Upper lobe of left lung (tissue), 6 donors: Measurements from ENCODE around the gene LARP4B. TPM values are rescaled to one million over a fixed set of nuclear protein-coding genes. Genes with fewer than 3 reads are reported as not detected.

ENCODE experiments used
- ATAC-seq, 2 donors: fragments of 200-7000 bp; cut with Tn5 transposase; one replicate each; pipeline ENCODE4 v1.9.1; 2022; ENCODE audit warnings: mild to moderate bottlenecking in 2 of 2, moderate library complexity in 2 of 2; ENCODE audit not compliant: low FRiP score in 2 of 2
- DNase-seq, 2 donors: peaks; one replicate each; pipeline ENCODE4 v3.0.0-alpha.2; 2019 to 2020
- H3K27ac ChIP-seq, 4 donors: fragments of 200-600 bp; sonication (generic); one replicate each; pipeline ENCODE4 v1.5.1; 2016 to 2019
- H3K27me3 ChIP-seq, 4 donors: fragments of 200-600 bp; sonication (generic); one replicate each; pipeline ENCODE4 v1.5.1; 2017 to 2019
- H3K36me3 ChIP-seq, 4 donors: fragments of 200-600 bp; sonication (generic); one replicate each; pipeline ENCODE4 v1.5.1; 2016 to 2019
- H3K4me1 ChIP-seq, 4 donors: fragments of 200-600 bp; sonication (generic); one replicate each; pipeline ENCODE4 v1.5.1; 2018 to 2019
- H3K4me3 ChIP-seq, 4 donors: fragments of 200-600 bp; sonication (generic); one replicate each; pipeline ENCODE4 v1.5.1; 2017 to 2019; ENCODE audit warnings: mild to moderate bottlenecking in 2 of 4, moderate library complexity in 1 of 4
- H3K9me3 ChIP-seq, 4 donors: fragments of 200-600 bp; sonication (generic); one replicate each; pipeline ENCODE4 v1.5.1; 2018 to 2019
- EP300 ChIP-seq, 4 donors: sonication (generic); formaldehyde crosslinking; IDR thresholded peaks; one replicate each; pipeline ENCODE4 v1.5.1; 2017; ENCODE audit warnings: antibody characterized with exemption in 4 of 4, control low read depth in 2 of 4
- POLR2A ChIP-seq, 4 donors: fragments of 450-650 bp; IDR thresholded peaks; one replicate each; pipeline ENCODE4 v1.5.1; 2016 to 2017; ENCODE audit warnings: antibody characterized with exemption in 4 of 4, mild to moderate bottlenecking in 2 of 4
- POLR2AphosphoS5 ChIP-seq, 2 donors: sonication (generic); formaldehyde crosslinking; IDR thresholded peaks; one replicate each; pipeline ENCODE4 v1.5.1; 2017; ENCODE audit warnings: antibody characterized with exemption in 2 of 2
- whole genome bisulfite sequencing, 2 donors: methylation state at CpG; one replicate each; pipeline ENCODE4 v1.1.5; 2017 to 2018; 5-methylcytosine and 5-hydroxymethylcytosine counted together
- total RNA-seq, 6 donors: library from RNA; depleted of rRNA in 4 of 6; stranded (reverse); fragments of >200 nt in 4 of 6; gene quantifications; one replicate each; pipeline versions ENCODE4 v1.1.0 to v1.2.1, GENCODE V29; 2016 to 2021
- TF ChIP-seq, protein P1 (sequence below), 6 experiments: fragments of 450-650 bp in 4 of 6; fragments of 200-600 bp in 2 of 6; sonication (generic) in 2 of 6; IDR thresholded peaks; one replicate each; pipeline ENCODE4 v1.5.1; 2016 to 2019; ENCODE audit warnings: antibody characterized with exemption in 6 of 6
- donor health status: DM: no; HTN: no; CAD: no; lungs with moderate emphysema.
- donor health status: DM: no; HTN: yes; CAD: no; lungs with severe emphysema.

LARP4B gene
- total RNA-seq, 6 donors from 2014 or later = 106 to 154 (median 139) TPM

GRCh38 chr10:878895-879294, 52.6 kb downstream of the LARP4B start:
- WGBS, 2 donors = 66 to 71% methylated on average over 3 of the region's 3 CpGs
- peak overlapping the region in 1 of 4 donors; percentile 43 for H3K27ac ChIP-seq
- ATAC-seq = no peak
- no peaks in the 10 kb centered on the region for H3K27me3 ChIP-seq
- H3K4me1 ChIP-seq = peaks cover 5 to 19% (median 14%) of the 10 kb centered on the region in 4 donors
- TF ChIP-seq EP300 (IDR thresholded peaks at IDR 0.05) (no peak), POLR2AphosphoS5 (IDR thresholded peaks at IDR 0.05) (no peak), POLR2A (IDR thresholded peaks at IDR 0.05) (no peak)
- TF ChIP-seq, protein P1, sequence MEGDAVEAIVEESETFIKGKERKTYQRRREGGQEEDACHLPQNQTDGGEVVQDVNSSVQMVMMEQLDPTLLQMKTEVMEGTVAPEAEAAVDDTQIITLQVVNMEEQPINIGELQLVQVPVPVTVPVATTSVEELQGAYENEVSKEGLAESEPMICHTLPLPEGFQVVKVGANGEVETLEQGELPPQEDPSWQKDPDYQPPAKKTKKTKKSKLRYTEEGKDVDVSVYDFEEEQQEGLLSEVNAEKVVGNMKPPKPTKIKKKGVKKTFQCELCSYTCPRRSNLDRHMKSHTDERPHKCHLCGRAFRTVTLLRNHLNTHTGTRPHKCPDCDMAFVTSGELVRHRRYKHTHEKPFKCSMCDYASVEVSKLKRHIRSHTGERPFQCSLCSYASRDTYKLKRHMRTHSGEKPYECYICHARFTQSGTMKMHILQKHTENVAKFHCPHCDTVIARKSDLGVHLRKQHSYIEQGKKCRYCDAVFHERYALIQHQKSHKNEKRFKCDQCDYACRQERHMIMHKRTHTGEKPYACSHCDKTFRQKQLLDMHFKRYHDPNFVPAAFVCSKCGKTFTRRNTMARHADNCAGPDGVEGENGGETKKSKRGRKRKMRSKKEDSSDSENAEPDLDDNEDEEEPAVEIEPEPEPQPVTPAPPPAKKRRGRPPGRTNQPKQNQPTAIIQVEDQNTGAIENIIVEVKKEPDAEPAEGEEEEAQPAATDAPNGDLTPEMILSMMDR (IDR thresholded peaks at IDR 0.05) = no peak
- peaks cover 7 to 71% (median 48%) of the 10 kb centered on the region in 4 donors for H3K36me3 ChIP-seq
- no peaks in the 10 kb centered on the region for H3K9me3 ChIP-seq
- no peak overlapping the region for H3K4me3 ChIP-seq
- no peak for DNase-seq

DNA sequence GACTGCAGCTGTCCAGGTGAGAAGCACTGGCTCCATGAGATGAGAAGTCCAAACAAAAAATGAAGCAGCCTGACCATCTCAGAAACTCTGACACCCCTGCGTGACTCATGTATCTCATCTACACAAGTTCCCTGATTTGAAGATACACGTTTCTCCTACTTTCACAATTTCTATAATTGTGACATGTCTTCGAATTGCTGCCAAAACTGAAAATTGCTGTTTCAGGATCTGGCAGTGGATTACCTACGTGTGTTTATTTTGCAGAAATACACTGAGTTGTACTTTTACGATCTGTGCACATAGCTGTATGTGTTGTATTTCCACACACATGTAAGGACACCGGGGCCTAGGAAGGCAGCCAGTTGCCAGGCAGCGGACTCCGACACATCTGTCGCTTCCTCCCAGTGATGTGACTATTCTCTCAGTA, 53.2 kb downstream of the LARP4B start:
- no peak for TF ChIP-seq EP300 (IDR thresholded peaks at IDR 0.05)
- TF ChIP-seq POLR2AphosphoS5 (IDR thresholded peaks at IDR 0.05) = peak in 1 of 2 donors; percentile 55
- no peak for DNase-seq
- H3K4me3 ChIP-seq = no peak overlapping the region
- H3K27me3 ChIP-seq = no peaks in the 10 kb centered on the region
- peak in 1 of 2 donors; percentile 35 for ATAC-seq
- peak overlapping the region; percentile 32 to 62 (median 58) for H3K27ac ChIP-seq
- peaks cover 7 to 65% (median 44%) of the 10 kb centered on the region in 4 donors for H3K36me3 ChIP-seq
- H3K4me1 ChIP-seq = peaks cover 6 to 19% (median 15%) of the 10 kb centered on the region in 4 donors
- 70 to 74% methylated on average over 9 of the region's 9 CpGs for WGBS, 2 donors
- no peaks in the 10 kb centered on the region for H3K9me3 ChIP-seq

DNA sequence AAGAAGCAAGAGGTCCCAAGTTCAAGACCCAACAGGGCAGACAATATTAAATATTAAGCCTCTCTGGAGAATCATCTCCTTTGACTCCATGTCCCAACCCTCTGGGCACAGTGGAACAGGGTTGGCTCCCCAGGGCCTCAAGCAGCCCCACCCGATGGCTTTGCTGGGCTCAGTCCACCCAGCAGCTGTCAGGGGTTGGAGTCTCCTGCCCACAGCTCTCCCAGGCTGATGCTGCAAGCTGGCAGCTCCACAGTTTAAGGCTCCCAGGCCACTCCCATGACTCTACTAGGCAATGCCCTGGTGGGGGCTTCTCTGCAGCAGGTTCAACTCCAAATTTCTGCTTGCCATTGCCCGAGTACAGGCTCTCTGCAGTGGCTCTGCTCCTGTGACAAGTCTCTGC, 55.1 kb downstream of the LARP4B start:
- ATAC-seq = no peak
- Histone ChIP-seq H3K27ac (no peak overlapping the region), H3K36me3 (peaks cover 7 to 58% (median 36%) of the 10 kb centered on the region in 4 donors), H3K9me3 (no peaks in the 10 kb centered on the region), H3K4me3 (no peak overlapping the region), H3K27me3 (no peaks in the 10 kb centered on the region), H3K4me1 (peaks cover 6 to 20% (median 15%) of the 10 kb centered on the region in 4 donors)
- DNase-seq = no peak
- 90 to 100% methylated on average over 1 to 2 of the region's 2 CpGs for WGBS, 2 donors
- no peak for TF ChIP-seq POLR2A (IDR thresholded peaks at IDR 0.05)
- TF ChIP-seq EP300 (IDR thresholded peaks at IDR 0.05) = no peak
- TF ChIP-seq, protein P1 (IDR thresholded peaks at IDR 0.05) = no peak
- TF ChIP-seq POLR2AphosphoS5 (IDR thresholded peaks at IDR 0.05) = no peak

GRCh38 chr10:873020-873419, 58.5 kb downstream of the LARP4B start:
- H3K27me3 ChIP-seq = no peaks in the 10 kb centered on the region
- no peak for ATAC-seq
- H3K36me3 ChIP-seq = peaks cover 0 to 46% (median 18%) of the 10 kb centered on the region in 4 donors
- H3K4me1 ChIP-seq = peaks cover 5 to 46% (median 14%) of the 10 kb centered on the region in 4 donors
- no peak for DNase-seq
- H3K27ac ChIP-seq = no peak overlapping the region
- H3K9me3 ChIP-seq = no peaks in the 10 kb centered on the region
- H3K4me3 ChIP-seq = no peak overlapping the region
- WGBS, 2 donors = 82 to 87% methylated on average over 7 of the region's 7 CpGs
- TF ChIP-seq POLR2AphosphoS5 (IDR thresholded peaks at IDR 0.05) (no peak), POLR2A (IDR thresholded peaks at IDR 0.05) (no peak), EP300 (IDR thresholded peaks at IDR 0.05) (no peak)
- TF ChIP-seq, protein P1 (IDR thresholded peaks at IDR 0.05) = no peak

GRCh38 chr10:871951-872403, 59.5 kb downstream of the LARP4B start:
- peak in 1 of 2 donors; percentile 56 for DNase-seq
- H3K4me1 ChIP-seq = peaks cover 2 to 40% (median 13%) of the 10 kb centered on the region in 4 donors
- no peaks in the 10 kb centered on the region for H3K27me3 ChIP-seq
- peaks cover 0 to 36% (median 14%) of the 10 kb centered on the region in 4 donors for H3K36me3 ChIP-seq
- TF ChIP-seq EP300 (IDR thresholded peaks at IDR 0.05) (no peak), POLR2A (IDR thresholded peaks at IDR 0.05) (no peak), POLR2AphosphoS5 (IDR thresholded peaks at IDR 0.05) (no peak)
- TF ChIP-seq, protein P1 (IDR thresholded peaks at IDR 0.05) = no peak
- no peaks in the 10 kb centered on the region for H3K9me3 ChIP-seq
- H3K4me3 ChIP-seq = no peak overlapping the region
- no peak overlapping the region for H3K27ac ChIP-seq
- WGBS, 2 donors = 88 to 95% methylated on average over 11 to 12 of the region's 12 CpGs
- ATAC-seq = no peak
